ENCODE results near the gene GPSM3.
A peak's percentile ranks its signal among the peaks of the same experiment; 100 is the strongest.

Gene GPSM3

GRCh38 chr6:32173051-32173727, 19.3 kb downstream of the GPSM3 start:
- no peak for DNase-seq
- no peak for ATAC-seq

GRCh38 chr6:32171234-32171633, 21.2 kb downstream of the GPSM3 start:
- ATAC-seq = no peak
- DNase-seq = no peak

- no peak for ATAC-seq
- DNase-seq = no peak
These were observed 22.1 kb downstream of the GPSM3 start for GRCh38 chr6:32170294-32170693.

DNA sequence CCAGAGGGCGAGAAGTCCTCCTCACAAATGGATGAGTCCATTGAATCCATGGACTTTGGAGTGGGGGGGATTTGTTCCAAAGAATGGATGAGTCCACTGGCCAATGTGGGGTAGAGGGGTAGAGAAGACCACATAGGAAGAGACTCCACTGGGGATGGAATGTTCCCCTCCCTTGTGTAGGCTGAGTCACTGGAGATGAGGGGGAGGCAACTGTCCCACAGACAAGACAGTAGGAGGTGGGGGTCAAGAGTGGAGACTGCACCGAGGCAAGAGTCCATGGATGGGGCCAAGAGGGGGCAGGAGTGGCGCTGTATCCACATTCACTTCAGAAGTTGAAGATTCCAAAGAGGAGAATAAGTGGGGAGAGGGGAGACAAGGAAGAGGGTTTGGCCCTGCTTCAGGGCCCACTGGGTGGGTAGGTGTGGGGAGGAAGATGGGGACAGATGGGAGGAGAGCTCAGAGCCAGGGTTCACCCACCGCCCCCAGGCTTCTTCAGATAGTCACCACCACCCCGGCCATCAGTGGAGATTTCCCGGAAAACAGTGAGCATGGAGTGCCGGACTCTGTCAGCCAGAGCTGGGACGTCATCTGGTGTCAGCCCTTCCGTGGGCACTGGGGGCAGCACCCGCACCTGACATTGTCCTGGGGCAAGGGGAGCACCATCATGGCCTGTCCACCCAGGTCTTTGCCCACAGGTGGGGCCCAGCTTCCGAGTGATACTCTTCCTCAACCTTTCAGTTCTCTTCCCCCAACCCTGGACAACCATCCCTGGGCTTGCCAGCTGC, 23.4 kb downstream of the GPSM3 start:
- no peak for ATAC-seq
- DNase-seq = no peak

DNA sequence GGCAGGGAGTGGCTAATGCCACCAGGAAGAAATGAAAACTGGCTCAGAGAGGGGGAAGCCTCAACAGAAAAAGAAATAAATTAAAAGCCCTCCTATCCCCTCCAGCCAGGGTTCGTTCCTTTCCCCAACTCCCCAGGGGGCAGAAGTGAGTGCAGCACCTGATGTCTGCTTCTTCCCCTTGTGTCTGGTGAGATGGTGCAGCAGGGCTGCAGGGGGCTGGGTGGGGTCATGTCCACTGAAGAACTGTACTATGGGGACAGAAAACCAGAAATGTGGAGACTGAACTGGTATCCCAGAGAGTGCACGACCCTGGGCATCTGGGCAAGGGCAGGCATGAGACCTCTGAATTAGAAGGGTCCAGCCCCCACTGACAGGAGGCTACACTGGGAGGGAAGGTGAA, 24.1 kb downstream of the GPSM3 start:
- ATAC-seq (no peak), DNase-seq (no peak)

- no peak for DNase-seq
- ATAC-seq = no peak
These were observed 24.6 kb downstream of the GPSM3 start for GRCh38 chr6:32167761-32168262.

- ATAC-seq (no peak), DNase-seq (no peak)
These were observed 25.2 kb downstream of the GPSM3 start for GRCh38 chr6:32167154-32167760.

- no peak for ATAC-seq
- DNase-seq = no peak
These were observed 25.9 kb downstream of the GPSM3 start for GRCh38 chr6:32166411-32167061.

DNA sequence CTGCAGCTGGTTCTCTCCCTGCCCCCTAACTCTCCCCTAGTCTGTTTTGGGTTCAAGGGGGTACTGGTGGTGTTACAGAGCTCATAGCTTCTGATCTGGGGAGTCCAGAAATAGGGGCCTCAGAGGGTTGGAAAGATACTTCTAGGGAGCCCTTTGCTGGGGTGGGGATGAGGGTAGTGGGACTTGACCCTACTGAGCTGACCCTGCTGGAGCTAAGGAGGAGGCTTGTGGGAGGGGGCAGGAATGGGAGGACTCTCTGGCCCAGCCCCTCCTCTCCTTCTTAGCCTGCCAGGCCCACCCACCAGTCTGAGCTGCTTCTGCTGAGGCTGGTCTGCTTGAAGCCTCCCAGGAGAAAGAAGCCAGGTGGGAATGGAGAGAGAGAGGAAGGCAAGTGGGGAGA, 28.1 kb downstream of the GPSM3 start, which contains the start of gene EGFL8:
EGFL8 (plus strand) TSS at position 301 of the 400 bp plus-strand sequence. CDS start 1,571 bp downstream, outside the sequence.
- no peak for DNase-seq

DNA sequence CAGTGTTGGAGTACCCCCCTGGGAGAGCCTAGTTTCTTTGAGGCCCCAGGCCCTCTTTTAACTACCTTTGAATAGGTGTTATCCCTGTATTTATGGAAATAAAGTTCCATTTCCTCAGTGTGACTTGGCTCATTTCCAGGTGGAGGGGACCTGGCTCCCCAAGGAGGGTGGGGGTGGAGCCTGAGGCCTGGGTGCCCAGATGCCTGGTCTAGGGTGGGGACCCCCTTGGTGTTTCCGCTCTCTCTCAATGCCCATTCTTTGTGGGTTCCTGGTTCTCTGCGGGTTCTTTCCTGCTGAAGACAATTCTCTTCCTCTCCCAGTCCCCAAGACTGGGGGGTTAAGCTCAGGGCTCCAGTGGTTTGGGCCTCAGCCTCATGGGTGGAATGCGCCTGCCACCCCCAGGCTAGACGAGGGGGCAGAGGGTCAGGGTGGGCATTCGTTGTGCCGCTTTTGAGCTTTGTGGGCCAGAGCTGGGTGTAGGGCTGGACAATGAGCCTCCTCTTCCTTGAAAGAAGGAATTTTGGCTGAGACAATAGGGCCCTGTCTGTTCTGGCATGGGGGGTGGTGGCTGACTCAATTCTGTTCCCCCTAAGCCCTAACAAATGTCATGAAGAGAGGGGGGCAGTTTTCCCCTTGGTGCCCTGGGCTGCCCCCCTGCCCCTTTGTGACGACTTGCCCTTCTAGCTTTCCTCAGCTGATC, 28.7 kb downstream of the GPSM3 start:
- no peak for ATAC-seq
- no peak for DNase-seq

More for the DNA sequence above, 28.1 kb downstream of the GPSM3 start, which contains the start of gene EGFL8:
- ATAC-seq = no peak

DNA sequence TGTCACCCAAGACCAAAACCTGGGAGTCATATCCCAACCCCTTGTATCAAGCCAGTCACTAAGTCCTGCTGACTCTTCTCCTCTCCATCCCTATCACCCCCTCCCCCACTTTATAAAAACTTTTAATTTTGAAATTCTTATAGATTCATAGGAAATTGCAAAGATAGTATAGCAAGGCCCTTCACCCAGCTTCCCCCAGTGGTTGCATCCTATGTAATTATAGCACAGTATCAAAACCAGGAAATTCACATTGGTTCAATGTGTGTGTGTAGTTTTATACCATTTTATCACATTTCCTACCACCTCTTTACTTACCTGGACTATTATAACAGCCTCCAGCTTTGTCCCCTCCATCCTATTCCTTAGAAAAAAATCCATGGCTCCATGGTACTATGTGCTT, 34.4 kb downstream of the GPSM3 start:
- no peak for DNase-seq
- no peak for ATAC-seq

DNA sequence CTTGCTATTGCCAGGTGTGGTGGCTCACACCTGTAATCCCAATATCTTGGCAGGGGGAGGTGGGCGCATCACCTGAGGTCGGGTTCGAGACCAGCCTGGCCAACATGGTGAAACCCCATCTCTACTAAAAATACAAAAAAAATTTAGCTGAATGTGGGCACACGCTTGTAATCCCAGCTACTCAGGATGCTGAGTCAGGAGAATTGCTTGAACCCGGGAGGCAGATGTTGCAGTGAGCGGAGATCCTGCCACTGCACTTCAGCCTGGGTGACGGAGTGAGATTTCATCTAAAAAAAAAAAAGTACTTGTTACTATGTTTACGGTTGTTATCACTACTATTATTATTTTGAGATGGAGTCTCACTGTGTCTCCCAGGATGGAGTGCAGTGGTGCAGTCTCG, 35.6 kb downstream of the GPSM3 start:
- DNase-seq (no peak), ATAC-seq (no peak)

- DNase-seq = peak; percentile 62
- ATAC-seq = peak; percentile 62
These were observed 37.8 kb downstream of the GPSM3 start for GRCh38 chr6:32154514-32155161.

- peak; percentile 91 for DNase-seq
- peak; percentile 89 for ATAC-seq
These were observed 38.6 kb downstream of the GPSM3 start, which contains the start of gene PPT2 for GRCh38 chr6:32153564-32154513. PPT2 (plus strand) TSS chr6:32154141; CDS start chr6:32154595, 454 bp downstream.

GRCh38 chr6:32152769-32153563, 39.5 kb downstream of the GPSM3 start:
- DNase-seq (peak; percentile 26), ATAC-seq (no peak)

DNA sequence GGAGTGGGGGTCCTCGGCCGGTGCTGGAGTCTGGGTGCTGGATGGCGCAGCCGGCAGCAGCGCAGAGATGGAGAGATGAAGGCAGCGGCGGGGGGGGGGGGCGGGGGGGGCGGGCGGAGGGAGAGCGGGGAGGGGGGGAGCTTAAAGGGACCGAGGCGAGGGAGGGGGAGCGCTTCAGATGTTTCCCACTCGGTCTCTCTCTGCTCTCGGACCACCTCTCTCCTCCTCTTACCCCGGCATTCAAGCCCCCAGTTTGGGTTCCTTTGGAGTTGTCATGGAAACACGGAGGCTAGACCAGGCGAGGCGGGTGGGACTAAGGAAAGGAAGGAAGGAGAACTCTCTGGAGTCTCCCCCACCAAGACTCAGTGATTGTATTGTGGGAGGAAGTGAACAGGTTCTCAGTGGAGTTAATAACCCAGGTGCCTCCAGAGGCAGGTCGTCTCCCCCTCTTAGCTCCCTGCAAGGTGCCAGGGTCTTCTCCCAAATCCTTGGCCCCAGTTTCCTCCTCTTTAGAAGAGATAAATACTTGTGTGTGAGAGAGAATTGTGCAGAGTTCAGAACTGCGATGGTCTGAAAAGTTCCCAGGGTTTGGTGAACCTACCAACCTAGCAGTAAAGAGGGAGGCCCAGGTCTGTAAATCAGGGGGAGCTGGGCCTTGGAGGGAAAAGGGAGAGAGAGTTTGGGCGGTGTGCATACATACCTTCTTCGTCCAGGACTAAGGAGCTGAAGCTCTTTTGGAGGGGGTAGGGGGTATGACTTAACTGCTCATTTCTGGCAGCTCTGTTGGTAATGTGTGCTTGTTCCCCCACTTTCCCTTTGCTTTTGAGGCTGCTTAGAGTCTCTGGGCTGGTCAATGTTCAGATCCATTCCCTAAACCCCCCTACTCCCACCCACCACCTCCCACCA, 40.3 kb downstream of the GPSM3 start, which contains the start of gene PRRT1:
PRRT1 (minus strand) TSS at position 77 of the 906 bp plus-strand sequence. CDS start 112 bp downstream, outside the sequence.
- ATAC-seq (no peak), DNase-seq (no peak)

- DNase-seq (no peak), ATAC-seq (no peak)
These were observed 41.1 kb downstream of the GPSM3 start for GRCh38 chr6:32151181-32151862.
